SJCRH30 (cell line): ENCODE results near the gene ANK3. TPM values are rescaled to one million over a fixed set of nuclear protein-coding genes. Genes with fewer than 3 reads are reported as not detected.

Experiments used
- DNase-seq, 2 experiments: peaks; one replicate each; pipeline ENCODE4 v3.0.0-alpha.2; 2015 to 2020
- H3K27ac ChIP-seq: fragments of 250-450 bp; sonication (Bioruptor Pico); 2 replicates; pipeline ENCODE4 v1.5.1; 2020; ENCODE audit warnings: mild to moderate bottlenecking, moderate library complexity
- H3K27me3 ChIP-seq: fragments of 250-450 bp; sonication (Bioruptor Pico); 2 replicates; pipeline ENCODE4 v1.5.1; 2020; ENCODE audit warnings: mild to moderate bottlenecking, moderate library complexity
- H3K36me3 ChIP-seq: fragments of 250-450 bp; sonication (Bioruptor Pico); 2 replicates; pipeline ENCODE4 v1.5.1; 2020; ENCODE audit warnings: mild to moderate bottlenecking, moderate library complexity
- H3K4me1 ChIP-seq: fragments of 250-450 bp; sonication (Bioruptor Pico); 2 replicates; pipeline ENCODE4 v1.5.1; 2020; ENCODE audit warnings: mild to moderate bottlenecking, moderate library complexity
- H3K4me3 ChIP-seq: fragments of 250-450 bp; sonication (Bioruptor Pico); 2 replicates; pipeline ENCODE4 v1.5.1; 2020; ENCODE audit warnings: mild to moderate bottlenecking, moderate library complexity
- H3K9me3 ChIP-seq: fragments of 250-450 bp; sonication (Bioruptor Pico); replicated peaks from 2 replicates; pipeline ENCODE4 v1.5.1; 2020; ENCODE audit warnings: mild to moderate bottlenecking, moderate library complexity
- total RNA-seq: library from RNA; depleted of rRNA; stranded (reverse); fragments of >200 nt; shearing (Covaris generic); gene quantifications from 2 replicates; pipeline ENCODE4 v1.2.3, GENCODE V29; 2014

Gene ANK3
- total RNA-seq, 1 experiment from 2014 or later: 2.5 TPM

DNA sequence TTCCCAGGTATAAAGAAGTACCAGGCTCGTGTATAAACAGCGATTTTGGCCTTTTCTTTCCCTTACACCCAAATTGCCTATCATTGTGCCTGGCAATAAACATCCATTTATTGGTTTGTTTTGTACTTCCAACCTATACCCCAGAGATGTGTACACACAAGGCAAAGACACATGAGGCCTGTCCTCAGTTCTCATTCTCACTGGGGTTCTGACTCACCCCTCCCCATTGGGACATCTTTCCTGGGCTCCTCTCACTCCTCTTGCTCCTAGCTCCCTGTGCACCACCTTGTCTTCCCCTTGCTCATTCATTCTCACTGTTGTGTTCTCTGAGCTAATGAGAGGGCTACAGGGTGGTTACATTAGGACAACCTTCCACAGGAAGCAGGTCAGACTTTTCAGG, 240.7 kb downstream of the ANK3 start:
- H3K9me3 ChIP-seq: no peaks in the 10 kb centered on the region
- H3K36me3 ChIP-seq: no peaks in the 10 kb centered on the region
- H3K4me3 ChIP-seq: no peak overlapping the region
- no peaks in the 10 kb centered on the region for H3K4me1 ChIP-seq
- no peaks in the 10 kb centered on the region for H3K27me3 ChIP-seq
- no peak for DNase-seq
- H3K27ac ChIP-seq: no peak overlapping the region

DNA sequence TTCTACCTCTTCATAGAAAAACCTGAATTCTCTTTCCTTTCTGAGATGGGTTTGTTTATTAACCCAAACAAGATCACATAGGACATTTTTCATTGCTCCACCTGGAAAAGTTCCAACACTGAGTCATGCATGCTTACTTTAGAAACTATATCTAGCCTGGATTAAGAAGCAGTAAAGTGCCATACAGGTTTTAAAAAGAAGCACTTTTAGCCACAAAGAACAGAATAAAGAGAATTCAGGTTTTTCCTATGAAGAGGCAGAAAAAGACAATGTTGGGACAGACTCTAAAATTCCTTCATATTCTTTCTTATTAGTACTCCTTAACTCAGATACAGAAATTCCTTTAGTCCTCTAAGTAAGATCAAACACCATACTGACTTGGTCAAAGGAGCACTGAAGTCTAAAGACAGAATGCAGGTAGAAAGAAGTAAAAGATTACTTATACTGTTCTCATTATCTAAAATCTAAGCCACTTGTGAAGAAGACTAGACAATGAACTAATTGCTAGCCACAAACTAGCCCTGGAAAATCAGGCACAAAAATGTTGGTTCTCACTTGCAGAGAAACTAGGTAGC, 241.3 kb downstream of the ANK3 start:
- no peak overlapping the region for H3K4me3 ChIP-seq
- no peaks in the 10 kb centered on the region for H3K4me1 ChIP-seq
- H3K36me3 ChIP-seq: no peaks in the 10 kb centered on the region
- H3K9me3 ChIP-seq: no peaks in the 10 kb centered on the region
- H3K27ac ChIP-seq: no peak overlapping the region
- H3K27me3 ChIP-seq: no peaks in the 10 kb centered on the region
- peak in 1 of 2 experiments; percentile 26 for DNase-seq

DNA sequence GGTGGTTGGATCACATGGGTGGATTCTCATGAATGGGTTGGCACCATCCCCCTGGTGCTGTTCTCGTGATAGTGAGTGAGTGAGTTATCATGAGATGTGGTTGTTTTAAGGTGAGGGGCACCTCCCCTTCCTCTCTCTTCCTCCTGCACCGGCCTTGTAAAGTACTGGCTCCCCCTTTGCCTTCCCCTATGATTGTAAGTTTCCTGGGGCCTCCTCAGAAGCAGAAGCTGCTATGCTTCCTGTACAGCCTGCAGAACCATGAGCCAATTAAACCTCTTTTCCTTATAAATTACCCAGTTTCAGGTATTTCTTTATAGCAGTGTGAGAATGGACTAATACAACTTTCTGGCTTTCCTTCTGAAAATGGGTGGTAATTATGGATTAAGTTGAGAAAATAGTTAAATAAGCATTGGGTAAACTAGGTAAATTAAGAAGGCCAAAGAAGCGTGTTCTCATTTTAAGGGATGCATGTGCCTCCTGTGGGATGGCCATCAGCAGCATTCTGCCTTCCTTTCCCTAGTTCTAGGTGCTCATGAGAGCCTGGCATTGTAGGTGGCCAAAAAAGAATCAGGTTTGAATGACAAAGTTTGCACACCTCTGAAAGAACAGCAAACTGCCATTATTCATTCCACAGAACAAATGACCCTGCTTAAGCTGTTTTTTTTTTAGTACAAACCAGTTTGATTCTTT, 242.0 kb downstream of the ANK3 start:
- H3K36me3 ChIP-seq: no peaks in the 10 kb centered on the region
- H3K27me3 ChIP-seq: no peaks in the 10 kb centered on the region
- no peak overlapping the region for H3K27ac ChIP-seq
- no peaks in the 10 kb centered on the region for H3K4me1 ChIP-seq
- DNase-seq: no peak
- no peaks in the 10 kb centered on the region for H3K9me3 ChIP-seq
- no peak overlapping the region for H3K4me3 ChIP-seq

DNA sequence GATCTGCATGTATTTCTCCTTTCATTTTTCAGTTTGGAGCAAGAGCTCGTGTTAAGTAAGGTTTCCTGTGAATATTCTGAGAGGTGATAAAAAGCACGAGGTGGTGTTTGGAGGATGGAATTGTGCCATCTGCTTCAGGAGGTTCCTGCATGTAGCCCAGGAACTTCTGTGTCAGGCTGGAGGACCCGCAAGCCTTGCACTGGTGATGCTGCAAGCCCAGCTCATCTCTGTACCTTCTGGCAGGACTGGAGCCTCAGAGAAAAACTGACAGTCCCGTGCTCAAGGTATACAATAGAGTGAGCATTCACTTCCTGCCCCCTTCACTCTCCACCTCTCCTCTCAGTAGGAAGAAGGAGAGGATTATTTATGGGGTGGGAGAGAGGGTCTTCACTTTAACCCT, 242.7 kb downstream of the ANK3 start:
- H3K4me1 ChIP-seq: no peaks in the 10 kb centered on the region
- no peaks in the 10 kb centered on the region for H3K9me3 ChIP-seq
- DNase-seq: no peak
- H3K27me3 ChIP-seq: no peaks in the 10 kb centered on the region
- no peak overlapping the region for H3K4me3 ChIP-seq
- H3K36me3 ChIP-seq: no peaks in the 10 kb centered on the region
- no peak overlapping the region for H3K27ac ChIP-seq

DNA sequence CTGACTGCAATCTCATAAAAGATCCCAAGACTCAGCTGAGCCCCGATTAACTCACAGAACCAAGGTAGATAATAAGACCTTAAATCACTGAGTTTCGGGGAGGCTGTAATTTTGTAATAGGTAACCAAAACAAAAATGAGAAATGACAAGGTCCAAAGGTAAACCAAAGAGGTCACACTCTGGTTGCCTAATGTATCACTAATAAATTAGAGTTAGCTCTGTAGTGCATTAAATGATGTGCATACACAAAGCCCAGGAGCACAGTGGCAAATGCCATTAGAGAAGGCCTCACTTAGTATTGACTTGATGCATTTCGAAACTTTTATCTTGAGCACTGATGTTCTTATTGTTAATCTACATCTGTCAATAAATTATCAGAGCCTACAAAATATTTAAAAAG, 245.6 kb downstream of the ANK3 start:
- Histone ChIP-seq H3K27ac (no peak overlapping the region), H3K36me3 (no peaks in the 10 kb centered on the region), H3K4me3 (no peak overlapping the region), H3K27me3 (no peaks in the 10 kb centered on the region), H3K4me1 (no peaks in the 10 kb centered on the region), H3K9me3 (no peaks in the 10 kb centered on the region)
- DNase-seq: no peak

DNA sequence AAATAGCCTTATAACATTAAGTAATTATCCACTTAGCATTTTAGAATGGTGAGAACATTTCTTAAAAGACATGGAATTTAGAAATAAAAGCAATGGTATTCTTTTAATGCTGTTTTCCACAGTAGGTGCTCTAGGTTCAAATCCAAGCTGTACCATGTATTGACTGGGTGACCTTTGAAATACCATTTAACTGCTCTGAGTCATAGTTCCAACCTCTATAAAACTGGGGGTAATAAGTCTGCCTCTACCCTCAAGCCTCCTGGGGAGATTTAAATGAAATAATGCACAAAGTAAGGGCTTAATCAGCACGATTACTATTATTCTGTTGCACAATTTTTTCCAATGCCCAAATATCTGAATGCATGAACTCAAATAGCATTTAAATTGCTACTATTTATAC, 246.9 kb downstream of the ANK3 start:
- no peak overlapping the region for H3K4me3 ChIP-seq
- H3K27me3 ChIP-seq: no peaks in the 10 kb centered on the region
- H3K9me3 ChIP-seq: no peaks in the 10 kb centered on the region
- no peaks in the 10 kb centered on the region for H3K36me3 ChIP-seq
- H3K4me1 ChIP-seq: no peaks in the 10 kb centered on the region
- DNase-seq: no peak
- no peak overlapping the region for H3K27ac ChIP-seq

DNA sequence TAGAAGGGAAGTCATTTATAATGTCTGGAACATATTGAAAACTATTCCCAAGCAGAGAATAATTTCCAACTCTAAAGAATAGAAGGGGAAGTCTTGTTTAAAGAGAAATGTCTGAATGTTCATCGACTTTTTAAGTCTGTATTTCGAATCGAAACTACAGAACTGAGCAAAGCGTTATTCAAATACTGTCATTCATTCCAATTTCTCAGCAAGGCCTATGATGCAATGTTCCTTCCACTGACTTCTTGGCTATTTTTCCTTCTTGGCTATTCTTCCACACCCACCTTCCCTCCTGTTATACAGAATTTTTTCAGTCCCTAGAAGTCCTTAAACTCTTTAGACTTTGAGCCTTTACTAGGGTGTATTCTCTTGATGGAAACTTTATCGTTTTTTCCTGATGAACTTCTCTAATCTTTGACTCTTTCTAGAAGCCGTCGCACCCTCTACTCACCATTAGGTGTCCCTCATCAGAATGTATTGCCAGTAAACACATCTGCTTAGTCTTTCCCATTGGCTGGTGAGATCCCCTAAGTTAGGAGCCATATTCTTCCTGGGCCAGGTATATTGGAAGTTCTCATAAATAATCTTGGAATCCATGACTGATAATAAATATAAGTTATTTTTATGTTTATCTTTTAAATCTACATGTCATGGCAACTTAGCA, 247.6 kb downstream of the ANK3 start:
- Histone ChIP-seq H3K36me3 (no peaks in the 10 kb centered on the region), H3K4me3 (no peak overlapping the region), H3K27me3 (no peaks in the 10 kb centered on the region), H3K27ac (no peak overlapping the region), H3K9me3 (no peaks in the 10 kb centered on the region), H3K4me1 (no peaks in the 10 kb centered on the region)
- DNase-seq: no peak

DNA sequence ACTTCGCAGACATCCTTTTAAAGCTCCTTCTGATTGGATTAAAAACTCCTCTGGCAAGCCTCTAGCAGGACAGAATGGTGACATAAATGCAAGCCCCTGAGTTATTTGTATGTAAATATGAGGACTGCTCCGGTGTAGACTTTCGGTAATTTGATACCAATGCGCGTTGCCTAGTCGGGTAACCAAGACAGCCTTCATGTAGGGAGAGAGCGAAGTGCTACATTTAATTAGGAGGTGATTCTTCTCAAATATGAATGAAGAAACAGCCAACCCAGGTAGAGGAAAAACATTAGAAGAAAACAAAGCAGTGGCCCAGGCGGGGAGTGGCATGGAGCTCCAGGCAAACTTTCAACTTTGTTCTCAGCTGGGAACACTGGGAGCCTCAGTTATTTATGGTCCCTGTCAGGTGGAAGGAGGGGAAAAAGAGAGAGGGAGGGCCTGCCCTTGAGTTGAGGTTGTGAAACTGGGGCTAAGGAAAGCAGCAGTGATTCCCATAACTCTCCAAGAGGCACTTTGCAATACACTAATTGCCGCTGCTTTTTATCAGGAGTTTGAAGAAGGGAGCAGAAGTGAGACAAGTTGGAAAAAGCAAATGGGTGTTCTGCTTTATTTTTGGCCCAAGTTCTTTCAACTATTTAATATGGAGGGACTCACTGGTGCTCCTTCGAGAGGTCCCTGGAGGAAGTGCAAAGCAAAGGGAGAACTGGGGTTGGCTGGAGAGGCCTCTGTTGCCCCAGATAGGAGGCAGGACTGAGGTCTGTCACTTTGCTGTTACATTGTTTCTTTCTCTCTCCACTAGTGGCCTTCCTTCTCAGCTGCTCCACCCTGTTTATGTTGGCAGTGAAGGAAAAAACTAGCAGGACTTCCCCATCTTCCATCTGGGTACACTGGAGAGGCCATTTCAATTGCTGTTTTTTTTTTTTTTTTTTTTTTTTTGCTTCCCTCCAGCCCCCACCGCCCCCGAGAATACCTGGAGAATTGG, 248.7 kb downstream of the ANK3 start:
- H3K9me3 ChIP-seq: no peaks in the 10 kb centered on the region
- no peaks in the 10 kb centered on the region for H3K27me3 ChIP-seq
- peak overlapping the region; percentile 44 for H3K4me3 ChIP-seq
- peak; percentile 13 to 43 for DNase-seq
- no peaks in the 10 kb centered on the region for H3K4me1 ChIP-seq
- H3K27ac ChIP-seq: no peak overlapping the region
- H3K36me3 ChIP-seq: no peaks in the 10 kb centered on the region

DNA sequence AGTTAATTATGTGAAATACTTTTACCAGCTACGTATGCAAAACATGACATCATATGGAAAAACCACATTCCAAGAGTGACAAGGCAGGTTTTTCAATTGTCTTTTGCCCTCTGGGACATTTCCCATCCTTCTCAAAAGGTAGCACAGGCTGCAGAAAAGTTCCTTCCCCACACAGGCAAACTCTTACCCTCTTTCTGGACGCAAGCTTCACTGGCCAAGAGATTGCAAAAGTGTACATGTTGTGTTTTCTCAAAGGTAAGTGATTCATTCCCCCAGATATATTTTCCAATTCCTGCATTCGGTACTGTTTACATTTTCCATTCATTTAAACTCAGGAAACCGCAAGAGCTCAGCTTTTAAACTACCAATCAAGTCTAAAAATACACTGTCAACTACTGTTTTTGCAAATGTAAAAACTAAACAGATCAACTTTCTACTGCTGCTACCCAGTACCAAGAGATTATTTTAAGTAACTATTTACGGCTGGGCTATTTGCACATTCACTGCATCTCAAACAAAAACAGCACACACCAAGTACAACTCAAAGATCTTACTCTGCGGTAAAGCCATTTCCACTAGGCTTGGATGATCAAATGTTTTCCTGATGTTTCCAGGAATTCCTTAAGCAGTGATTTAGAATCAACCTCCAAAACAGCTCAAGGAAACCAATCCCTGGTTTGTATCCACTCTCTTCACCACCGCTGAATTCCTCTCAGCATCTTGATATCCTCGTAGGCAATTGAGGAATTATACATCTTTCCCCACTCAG, 249.7 kb downstream of the ANK3 start:
- no peak for DNase-seq
- Histone ChIP-seq H3K9me3 (no peaks in the 10 kb centered on the region), H3K27ac (no peak overlapping the region), H3K4me1 (no peaks in the 10 kb centered on the region), H3K4me3 (peak overlapping the region; percentile 44), H3K36me3 (no peaks in the 10 kb centered on the region), H3K27me3 (no peaks in the 10 kb centered on the region)

DNA sequence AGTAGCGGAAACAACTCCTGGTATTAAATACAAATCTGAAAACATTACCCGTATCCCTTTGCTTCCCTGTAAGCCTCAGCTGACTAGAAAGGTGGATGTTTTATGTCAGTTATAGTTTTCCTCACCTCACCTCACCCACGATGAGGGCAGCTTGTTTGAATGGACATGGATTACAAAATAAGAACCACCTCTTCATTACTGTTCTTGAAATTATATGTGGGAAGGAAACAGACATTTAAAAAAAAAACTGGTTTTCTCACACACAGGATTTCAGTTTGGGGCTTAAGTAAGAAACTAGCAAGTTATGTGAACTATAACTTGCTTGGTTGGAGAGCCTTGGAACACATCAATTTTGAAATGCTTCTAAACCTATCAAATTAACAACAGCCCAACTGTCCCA, 250.4 kb downstream of the ANK3 start:
- no peak overlapping the region for H3K4me3 ChIP-seq

DNA sequence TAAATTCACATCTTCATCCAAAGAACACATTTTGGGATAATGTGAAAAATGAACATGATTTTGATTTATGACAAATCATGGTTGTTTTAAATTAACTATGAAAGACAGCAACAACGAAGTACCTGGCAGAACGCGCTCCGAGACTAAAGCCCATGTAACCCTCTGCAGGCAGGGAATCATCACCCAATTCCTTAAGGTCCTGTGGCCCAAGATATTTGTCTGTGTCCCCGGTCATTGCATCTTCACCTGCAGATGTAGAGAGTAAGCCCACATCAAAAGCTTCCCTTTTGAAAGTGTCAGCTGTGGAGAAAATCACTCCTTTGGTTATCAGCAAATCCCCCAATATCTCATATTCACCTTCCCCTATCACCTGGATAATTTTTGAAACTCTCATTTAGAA, 250.8 kb downstream of the ANK3 start:
- no peaks in the 10 kb centered on the region for H3K36me3 ChIP-seq
- no peak overlapping the region for H3K4me3 ChIP-seq
- H3K9me3 ChIP-seq: no peaks in the 10 kb centered on the region
- H3K4me1 ChIP-seq: no peaks in the 10 kb centered on the region
- H3K27ac ChIP-seq: no peak overlapping the region
- no peak for DNase-seq
- no peaks in the 10 kb centered on the region for H3K27me3 ChIP-seq

More for the DNA sequence above, 250.4 kb downstream of the ANK3 start:
- Histone ChIP-seq H3K27me3 (no peaks in the 10 kb centered on the region), H3K27ac (no peak overlapping the region), H3K36me3 (no peaks in the 10 kb centered on the region), H3K4me1 (no peaks in the 10 kb centered on the region), H3K9me3 (no peaks in the 10 kb centered on the region)
- DNase-seq: no peak

DNA sequence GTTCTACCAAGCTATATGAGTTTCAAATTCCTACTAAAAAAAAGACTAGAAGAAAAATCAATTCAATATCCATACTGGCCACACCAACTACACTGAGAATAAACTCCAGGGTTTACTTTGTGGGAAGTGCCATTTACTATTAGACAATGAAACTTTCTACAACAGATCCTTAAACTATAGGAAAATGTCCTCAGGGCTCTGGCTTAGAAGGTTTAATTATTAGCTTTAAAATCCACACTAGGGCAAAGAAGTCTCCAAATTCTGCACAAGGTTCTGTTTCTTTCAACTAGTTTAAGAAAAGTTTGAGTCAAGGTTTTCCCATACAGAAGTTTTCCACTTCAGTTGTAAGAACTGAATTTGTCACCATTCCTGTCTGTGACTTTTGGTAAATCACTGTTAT, 251.6 kb downstream of the ANK3 start:
- Histone ChIP-seq H3K9me3 (no peaks in the 10 kb centered on the region), H3K4me1 (no peaks in the 10 kb centered on the region), H3K36me3 (no peaks in the 10 kb centered on the region), H3K27ac (no peak overlapping the region), H3K27me3 (no peaks in the 10 kb centered on the region), H3K4me3 (no peak overlapping the region)
- no peak for DNase-seq

DNA sequence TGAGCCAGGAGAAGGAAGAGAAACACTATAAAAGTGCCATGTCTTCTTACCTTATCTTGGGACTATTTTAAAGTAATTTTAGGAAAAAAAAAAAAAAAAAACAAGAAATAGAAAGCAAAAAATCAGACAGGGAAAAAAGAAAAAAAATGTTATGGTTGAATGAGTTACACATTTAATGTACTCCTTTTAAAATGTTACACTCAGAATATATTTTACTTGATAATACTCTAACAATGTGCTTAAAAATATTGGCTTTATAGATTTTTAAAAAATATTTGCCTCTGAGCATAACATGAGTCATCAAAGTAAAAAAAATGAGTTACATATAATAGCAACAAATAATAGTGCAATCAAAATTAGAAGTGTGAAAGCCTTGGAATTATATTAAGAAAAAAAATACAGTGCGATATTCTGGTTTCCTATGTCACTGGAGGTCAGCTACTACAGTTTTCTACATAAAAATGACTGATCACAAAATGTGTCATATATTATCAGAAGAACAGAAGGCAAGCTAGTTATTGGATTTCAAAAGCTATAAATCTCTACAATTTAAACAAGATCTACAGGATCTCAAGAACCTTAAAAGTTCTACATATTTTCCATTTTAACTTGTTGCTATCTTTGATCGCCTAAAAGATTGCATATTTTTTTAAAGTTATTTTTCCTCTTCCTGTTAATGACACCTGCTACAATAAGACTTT, 252.2 kb downstream of the ANK3 start:
- no peak overlapping the region for H3K4me3 ChIP-seq
- no peak overlapping the region for H3K27ac ChIP-seq
- no peaks in the 10 kb centered on the region for H3K36me3 ChIP-seq
- no peaks in the 10 kb centered on the region for H3K4me1 ChIP-seq
- H3K27me3 ChIP-seq: no peaks in the 10 kb centered on the region
- H3K9me3 ChIP-seq: no peaks in the 10 kb centered on the region
- no peak for DNase-seq

DNA sequence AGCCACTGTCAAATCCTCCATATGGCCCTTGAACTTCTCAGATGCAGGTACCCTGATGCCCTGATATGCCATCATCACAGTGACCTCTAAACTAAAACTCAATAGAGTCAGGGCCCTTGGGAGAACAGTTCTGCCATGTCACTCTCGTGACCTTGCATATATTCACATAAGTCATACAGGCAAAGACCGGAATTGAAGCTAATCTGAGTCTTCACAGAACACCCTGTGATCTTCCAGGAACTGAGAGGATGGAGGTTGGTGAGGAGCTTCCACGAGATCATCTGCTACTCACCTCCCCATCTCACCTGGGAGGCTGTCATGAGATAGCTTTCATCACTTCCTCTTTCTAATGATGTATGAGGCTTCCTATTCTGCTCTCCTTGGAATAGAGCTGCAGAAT, 254.7 kb downstream of the ANK3 start:
- no peak overlapping the region for H3K27ac ChIP-seq
- no peaks in the 10 kb centered on the region for H3K4me1 ChIP-seq
- H3K36me3 ChIP-seq: no peaks in the 10 kb centered on the region
- no peaks in the 10 kb centered on the region for H3K9me3 ChIP-seq
- H3K27me3 ChIP-seq: no peaks in the 10 kb centered on the region
- H3K4me3 ChIP-seq: no peak overlapping the region
- DNase-seq: no peak
